ENCODE measurements around the gene CCDC88B.
"Not testable (repeated sequence)": the region's sequence is repeated elsewhere in the genome, so short reads cannot be mapped to it uniquely, and the experiment has no call there.

Gene CCDC88B

DNA sequence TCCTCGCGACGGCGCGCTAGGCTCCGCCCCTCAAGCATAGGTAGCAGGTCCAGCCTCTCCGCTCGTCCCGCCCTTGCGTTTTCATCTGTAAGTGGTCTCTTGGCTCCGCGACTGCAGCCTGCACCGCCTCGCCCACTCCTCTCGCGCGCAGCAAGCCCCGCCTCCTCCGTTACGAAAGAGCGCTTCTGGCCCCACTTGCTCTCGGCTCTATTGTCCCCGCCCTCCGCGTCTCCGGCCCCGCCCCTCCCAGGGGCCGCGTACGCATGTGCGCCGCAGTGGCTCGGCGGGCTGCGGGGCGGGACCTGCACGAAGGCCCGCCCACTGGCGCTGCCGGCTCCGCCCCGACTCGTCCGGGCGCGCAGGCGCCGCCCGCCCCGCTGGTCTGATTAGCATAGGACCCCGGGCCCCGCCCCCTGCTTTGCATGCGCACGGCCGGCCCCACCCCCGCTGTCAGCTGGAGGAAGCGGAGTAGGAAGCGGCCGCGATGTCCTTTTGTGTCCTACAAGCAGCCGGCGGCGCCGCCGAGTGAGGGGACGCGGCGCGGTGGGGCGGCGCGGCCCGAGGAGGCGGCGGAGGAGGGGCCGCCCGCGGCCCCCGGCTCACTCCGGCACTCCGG, 34.8 kb upstream of the CCDC88B start, which contains the start of gene ESRRA:
TSS of gene ESRRA (plus strand) at position 450 of the 616 bp plus-strand sequence. CDS start 1,656 bp downstream, outside the sequence.
- TF ChIP-seq Cebpa-rat (IDR thresholded peaks at IDR 0.05): no peak
- Histone ChIP-seq H3K27ac (peak within 1 kb of the TSS; percentile 87), H3K9ac (peak within 1 kb of the TSS; percentile 88), H3K4me3 (peak within 1 kb of the TSS; percentile 86), H3K36me3 (peaks cover 14% of the 10 kb centered on the region), H3K27me3 (peaks cover 19% of the 10 kb centered on the region), H3K4me2 (peak within 1 kb of the TSS; percentile 99), H4K20me1 (peaks cover 28% of the 10 kb centered on the region), H3K9me3 (no peaks in the 10 kb centered on the region), H3K4me1 (peaks cover 37% of the 10 kb centered on the region)

DNA sequence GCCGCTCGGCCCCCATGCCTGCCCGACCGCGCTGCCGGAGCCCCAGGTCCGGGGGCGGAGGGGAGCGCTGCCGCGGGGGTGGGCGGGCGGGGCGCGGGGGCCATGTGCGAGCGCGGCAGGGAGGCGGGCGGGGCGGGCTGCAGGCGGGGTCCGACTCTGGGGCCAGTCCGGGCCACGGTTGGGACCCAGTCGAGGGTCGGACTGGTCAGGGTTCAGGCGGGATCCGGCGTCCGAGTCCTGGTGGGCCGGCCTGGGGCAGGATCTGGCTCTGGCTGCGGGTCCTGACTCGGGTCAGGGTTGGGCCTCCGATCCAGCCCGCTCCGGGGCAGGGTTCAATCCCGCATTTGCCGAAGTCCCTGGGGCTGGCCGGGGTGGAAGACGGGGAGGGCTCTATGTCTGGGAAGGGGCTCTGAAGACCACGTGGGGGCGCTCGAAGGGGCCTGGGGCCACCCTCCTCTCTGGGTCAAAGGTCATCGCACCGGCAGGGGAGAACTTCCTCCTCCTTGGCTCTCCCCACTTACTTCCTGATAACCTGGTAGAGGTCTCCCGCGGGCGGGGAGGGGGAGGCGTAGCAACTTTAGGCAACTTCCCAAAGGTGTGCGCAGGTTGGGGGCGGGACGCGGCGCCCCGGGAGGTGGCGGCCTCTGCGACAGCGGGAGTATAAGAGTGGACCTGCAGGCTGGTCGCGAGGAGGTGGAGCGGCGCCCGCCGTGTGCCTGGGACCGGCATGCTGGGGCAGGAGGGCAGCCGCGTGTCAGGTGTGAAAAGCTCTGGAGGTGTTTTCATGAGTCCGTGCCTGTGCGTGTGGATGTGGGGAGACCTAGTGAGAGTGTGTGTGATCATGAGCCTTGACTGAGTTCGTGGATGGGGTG, 34.1 kb upstream of the CCDC88B start:
- TF ChIP-seq Cebpa-rat (IDR thresholded peaks at IDR 0.05): no peak
- Histone ChIP-seq H3K27me3 (peaks cover 11% of the 10 kb centered on the region), H3K4me1 (peaks cover 35% of the 10 kb centered on the region)

DNA sequence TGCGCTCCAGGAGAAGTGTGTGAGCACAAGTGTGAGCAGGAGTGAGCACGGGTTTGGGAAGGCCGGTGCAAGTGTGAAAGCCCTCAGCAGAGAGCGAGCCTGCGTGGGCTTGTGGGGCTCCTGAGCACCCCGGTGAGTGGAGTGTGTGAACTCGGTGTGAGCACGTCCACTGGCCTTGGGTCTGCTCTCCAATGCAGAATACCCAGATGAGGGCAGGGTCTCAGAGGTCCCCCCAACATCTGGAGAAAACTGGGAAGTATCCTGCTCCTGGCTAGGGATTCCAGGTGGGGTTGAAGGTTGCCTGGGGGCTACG, 33.5 kb upstream of the CCDC88B start:
- TF ChIP-seq Cebpa-rat (IDR thresholded peaks at IDR 0.05): no peak
- Histone ChIP-seq H4K20me1 (peaks cover 32% of the 10 kb centered on the region), H3K27me3 (peaks cover 5% of the 10 kb centered on the region), H3K4me3 (peak overlapping the region; percentile 86), H3K9ac (peak overlapping the region; percentile 88), H3K9me3 (no peaks in the 10 kb centered on the region), H3K4me2 (peak overlapping the region; percentile 99), H3K4me1 (peaks cover 34% of the 10 kb centered on the region), H3K27ac (peak overlapping the region; percentile 83), H3K36me3 (peaks cover 22% of the 10 kb centered on the region)

More for the DNA sequence above, 34.1 kb upstream of the CCDC88B start:
- Histone ChIP-seq H3K9me3 (no peaks in the 10 kb centered on the region), H3K36me3 (peaks cover 20% of the 10 kb centered on the region), H3K4me2 (peak overlapping the region; percentile 99), H4K20me1 (peaks cover 28% of the 10 kb centered on the region), H3K27ac (peak overlapping the region; percentile 83), H3K9ac (peak overlapping the region; percentile 88), H3K4me3 (peak overlapping the region; percentile 86)

DNA sequence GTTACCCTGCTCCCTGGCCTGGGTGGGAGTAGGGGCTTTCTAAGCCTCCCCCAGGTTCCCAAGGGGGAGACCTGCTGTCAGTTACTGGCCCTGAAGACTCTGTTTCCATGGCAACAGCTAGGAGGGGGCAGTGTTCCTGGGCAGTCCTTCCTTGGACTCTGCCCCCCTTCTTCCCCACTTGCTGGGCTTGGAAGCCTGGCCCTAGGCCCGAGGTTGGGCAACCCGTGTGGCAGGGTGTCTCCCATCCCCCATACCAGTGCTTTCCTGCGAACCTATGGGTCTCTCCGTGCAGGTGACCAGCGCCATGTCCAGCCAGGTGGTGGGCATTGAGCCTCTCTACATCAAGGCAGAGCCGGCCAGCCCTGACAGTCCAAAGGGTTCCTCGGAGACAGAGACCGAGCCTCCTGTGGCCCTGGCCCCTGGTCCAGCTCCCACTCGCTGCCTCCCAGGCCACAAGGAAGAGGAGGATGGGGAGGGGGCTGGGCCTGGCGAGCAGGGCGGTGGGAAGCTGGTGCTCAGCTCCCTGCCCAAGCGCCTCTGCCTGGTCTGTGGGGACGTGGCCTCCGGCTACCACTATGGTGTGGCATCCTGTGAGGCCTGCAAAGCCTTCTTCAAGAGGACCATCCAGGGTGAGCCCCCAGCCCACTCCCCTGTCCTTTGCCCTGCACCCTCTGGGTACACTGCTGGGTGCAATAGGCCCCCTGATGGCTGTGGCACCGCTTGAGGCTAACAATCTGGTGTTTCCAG, 33.0 kb upstream of the CCDC88B start:
- peaks cover under 1% of the 10 kb centered on the region; the same call in 1 of the 2 replicates for H3K27me3 ChIP-seq
- H3K4me2 ChIP-seq: peak overlapping the region; percentile 99
- peak overlapping the region; percentile 83 for H3K27ac ChIP-seq
- peak overlapping the region; percentile 86 for H3K4me3 ChIP-seq
- peaks cover 34% of the 10 kb centered on the region for H3K4me1 ChIP-seq
- peaks cover 32% of the 10 kb centered on the region for H4K20me1 ChIP-seq
- no peaks in the 10 kb centered on the region for H3K9me3 ChIP-seq
- H3K9ac ChIP-seq: peak overlapping the region; percentile 88
- peaks cover 22% of the 10 kb centered on the region for H3K36me3 ChIP-seq
- TF ChIP-seq Cebpa-rat (IDR thresholded peaks at IDR 0.05): no peak

DNA sequence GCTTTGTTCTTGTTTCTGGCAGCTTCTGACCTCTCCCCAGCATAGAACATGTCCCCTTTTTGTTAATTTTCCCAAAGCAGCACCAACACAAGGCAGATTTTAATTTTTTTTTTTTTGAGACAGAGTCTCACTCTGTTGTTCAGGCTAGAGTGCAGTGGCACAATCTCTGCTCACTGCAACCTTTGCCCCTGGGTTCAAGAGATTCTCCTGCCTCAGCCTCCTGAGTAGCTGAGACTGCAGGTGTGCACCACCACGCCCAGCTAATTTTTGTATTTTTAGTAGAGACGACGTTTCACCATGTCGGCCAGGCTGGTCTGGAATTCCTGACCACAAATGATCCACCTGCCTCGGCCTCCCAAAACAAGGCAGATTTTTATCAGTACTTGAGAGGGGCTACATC, 32.2 kb upstream of the CCDC88B start:
- H3K9ac ChIP-seq: 0 out of 2 replicates have a peak overlapping the region, but pooled peaks have one; percentile 88
- not testable (repeated sequence) for H3K9me3 ChIP-seq, H3K27ac ChIP-seq, H3K4me3 ChIP-seq, H3K27me3 ChIP-seq
- peaks cover 29% of the 10 kb centered on the region for H3K36me3 ChIP-seq
- peaks cover 34% of the 10 kb centered on the region for H3K4me1 ChIP-seq
- peaks cover 37% of the 10 kb centered on the region for H4K20me1 ChIP-seq
- peak overlapping the region; percentile 99; the same call in 1 of the 2 replicates for H3K4me2 ChIP-seq

DNA sequence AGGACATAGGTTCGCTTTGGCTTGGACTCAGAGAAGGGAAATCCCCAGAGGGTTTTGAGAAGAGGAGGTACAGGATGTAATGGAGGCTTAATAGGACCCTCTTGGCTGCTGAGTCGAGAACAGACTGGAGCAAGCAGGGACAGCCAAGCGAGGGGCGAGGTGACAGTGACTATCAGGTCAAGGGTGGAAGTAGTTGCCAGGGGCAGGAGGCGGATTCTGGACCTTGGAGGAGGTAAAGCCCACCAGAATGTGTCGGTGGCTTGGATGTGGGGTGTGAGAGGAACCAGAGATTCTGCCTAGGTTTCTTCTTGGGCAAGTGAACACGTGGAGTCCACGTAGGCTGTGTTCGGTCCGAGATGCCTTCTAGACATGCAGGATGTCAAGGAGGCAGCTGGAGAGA, 27.1 kb upstream of the CCDC88B start:
- Histone ChIP-seq H3K4me1 (peaks cover 21% of the 10 kb centered on the region), H3K27me3 (no peaks in the 10 kb centered on the region), H3K9me3 (no peaks in the 10 kb centered on the region), H3K4me2 (no peak overlapping the region), H3K4me3 (no peak overlapping the region), H4K20me1 (peaks cover 49% of the 10 kb centered on the region), H3K36me3 (peaks cover 54% of the 10 kb centered on the region), H3K9ac (peak overlapping the region; percentile 45), H3K27ac (peak overlapping the region; percentile 44; the same call in 1 of the 2 replicates)
- no peak for TF ChIP-seq Cebpa-rat (IDR thresholded peaks at IDR 0.05)

DNA sequence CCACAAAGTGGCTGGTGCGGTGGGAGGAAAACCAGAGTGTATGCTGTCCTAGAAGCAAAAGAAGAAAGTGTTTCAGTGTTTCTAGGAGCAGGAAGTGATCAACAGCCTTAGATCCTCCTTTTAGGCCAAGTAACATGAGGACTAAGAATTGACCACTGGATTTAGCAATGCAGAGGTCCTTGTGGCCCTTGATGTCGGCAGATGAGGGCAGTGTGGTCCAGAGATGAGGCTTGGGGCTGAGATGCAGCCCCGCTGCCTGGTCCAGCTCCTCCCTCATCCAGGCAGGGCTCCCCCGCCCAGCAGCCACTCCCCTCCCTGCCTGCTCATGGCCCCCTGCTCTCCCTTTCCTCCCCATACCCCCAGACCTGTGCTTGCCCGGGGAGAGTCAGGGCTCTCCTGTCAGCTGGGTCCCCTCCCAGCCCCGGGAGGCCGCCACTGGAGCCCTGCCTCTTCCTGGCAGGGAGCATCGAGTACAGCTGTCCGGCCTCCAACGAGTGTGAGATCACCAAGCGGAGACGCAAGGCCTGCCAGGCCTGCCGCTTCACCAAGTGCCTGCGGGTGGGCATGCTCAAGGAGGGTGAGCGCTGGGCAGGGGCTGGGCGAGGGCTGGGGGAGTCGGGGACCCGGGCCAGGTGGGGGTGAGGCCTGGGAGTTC, 26.4 kb upstream of the CCDC88B start:
- TF ChIP-seq Cebpa-rat (IDR thresholded peaks at IDR 0.05): no peak
- no peak overlapping the region for H3K4me2 ChIP-seq
- H3K27ac ChIP-seq: no peak overlapping the region
- no peaks in the 10 kb centered on the region for H3K27me3 ChIP-seq
- no peak overlapping the region for H3K4me3 ChIP-seq
- peaks cover 51% of the 10 kb centered on the region for H3K36me3 ChIP-seq
- H4K20me1 ChIP-seq: peaks cover 49% of the 10 kb centered on the region
- H3K9ac ChIP-seq: peak overlapping the region; percentile 45; the same call in 1 of the 2 replicates
- no peaks in the 10 kb centered on the region for H3K9me3 ChIP-seq
- H3K4me1 ChIP-seq: peaks cover 20% of the 10 kb centered on the region

DNA sequence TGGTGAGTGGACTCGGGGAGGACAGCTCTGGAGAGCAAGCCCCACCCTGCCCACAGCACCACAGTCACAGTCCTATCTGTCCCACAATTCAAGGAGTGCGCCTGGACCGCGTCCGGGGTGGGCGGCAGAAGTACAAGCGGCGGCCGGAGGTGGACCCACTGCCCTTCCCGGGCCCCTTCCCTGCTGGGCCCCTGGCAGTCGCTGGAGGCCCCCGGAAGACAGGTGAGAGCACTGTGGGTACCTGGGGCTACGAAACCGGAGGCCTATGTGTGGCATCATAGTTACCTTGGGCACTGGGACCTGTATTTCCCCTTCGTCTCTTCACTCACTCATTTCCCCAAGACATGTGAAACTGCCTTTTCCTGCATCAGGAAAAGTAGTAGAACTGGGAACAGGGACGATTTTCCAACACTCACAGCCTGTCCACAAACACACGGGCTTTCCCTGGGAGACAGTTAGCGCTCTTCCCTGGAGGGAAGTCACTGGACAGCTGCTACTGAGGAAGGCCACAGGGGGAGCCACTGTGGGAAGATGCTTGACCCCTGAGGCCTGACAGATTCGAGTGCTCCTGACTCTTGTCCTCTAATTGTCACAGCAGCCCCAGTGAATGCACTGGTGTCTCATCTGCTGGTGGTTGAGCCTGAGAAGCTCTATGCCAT, 25.7 kb upstream of the CCDC88B start:
- H3K27ac ChIP-seq: no peak overlapping the region

More for the DNA sequence above, 25.7 kb upstream of the CCDC88B start:
- H3K4me3 ChIP-seq: no peak overlapping the region
- H3K36me3 ChIP-seq: peaks cover 51% of the 10 kb centered on the region
- H4K20me1 ChIP-seq: peaks cover 49% of the 10 kb centered on the region
- no peak overlapping the region for H3K4me2 ChIP-seq
- no peak for TF ChIP-seq Cebpa-rat (IDR thresholded peaks at IDR 0.05)
- peaks cover 26% of the 10 kb centered on the region for H3K4me1 ChIP-seq
- H3K9ac ChIP-seq: peak overlapping the region; percentile 15; the same call in 1 of the 2 replicates
- H3K27me3 ChIP-seq: no peaks in the 10 kb centered on the region
- no peaks in the 10 kb centered on the region for H3K9me3 ChIP-seq

Measured in BLaER1 (cell line).